GM21576 (cell line): ENCODE results near the gene XKR7.

ENCODE experiments used
- ATAC-seq: cut with Tn5 transposase; IDR thresholded peaks from one replicate; pipeline ENCODE4 v1.9.1; 2021; ENCODE audit warnings: mild to moderate bottlenecking, moderate library complexity; ENCODE audit not compliant: unreplicated experiment

The XKR7 gene

GRCh38 chr20:31943052-31943471, 24.9 kb upstream of the XKR7 start:
- ATAC-seq: no peak

GRCh38 chr20:31945319-31945718, 22.6 kb upstream of the XKR7 start:
- ATAC-seq: no peak

GRCh38 chr20:31945785-31946184, 22.2 kb upstream of the XKR7 start:
- no peak for ATAC-seq

- no peak for ATAC-seq
Measured at GRCh38 chr20:31948008-31948407, 19.9 kb upstream of the XKR7 start.

- ATAC-seq: no peak
Measured at GRCh38 chr20:31949877-31950646, 17.9 kb upstream of the XKR7 start.

- no peak for ATAC-seq
Measured at GRCh38 chr20:31951203-31951529, 16.8 kb upstream of the XKR7 start.

- peak; percentile 93 for ATAC-seq
Measured at GRCh38 chr20:31951530-31952453, 16.2 kb upstream of the XKR7 start, which contains the start of gene PDRG1. PDRG1 (minus strand) TSS chr20:31952046; CDS start chr20:31951961, 85 bp downstream.

- ATAC-seq: no peak
Measured at GRCh38 chr20:31953556-31954148, 14.3 kb upstream of the XKR7 start.

GRCh38 chr20:31954500-31954899, 13.5 kb upstream of the XKR7 start:
- no peak for ATAC-seq

- ATAC-seq: no peak
Measured at GRCh38 chr20:31956556-31957526, 11.1 kb upstream of the XKR7 start.

GRCh38 chr20:31962761-31963160, 5.2 kb upstream of the XKR7 start:
- no peak for ATAC-seq

- no peak for ATAC-seq
Measured at GRCh38 chr20:31963889-31964288, 4.1 kb upstream of the XKR7 start.

GRCh38 chr20:31966991-31967655, 828 bp upstream of the XKR7 start:
- no peak for ATAC-seq

- no peak for ATAC-seq
Measured at GRCh38 chr20:31968291-31969126, 558 bp downstream of the XKR7 start.

- ATAC-seq: no peak
Measured at GRCh38 chr20:31969991-31970390, 2.0 kb downstream of the XKR7 start.

- no peak for ATAC-seq
Measured at GRCh38 chr20:31972471-31973021, 4.6 kb downstream of the XKR7 start.

GRCh38 chr20:31974296-31974695, 6.3 kb downstream of the XKR7 start:
- no peak for ATAC-seq

GRCh38 chr20:31974951-31975487, 7.1 kb downstream of the XKR7 start:
- no peak for ATAC-seq
